Diencephalon (tissue), 1 donor: ENCODE results near the gene PROP1. TPM values are rescaled to one million over a fixed set of nuclear protein-coding genes. Genes with fewer than 3 reads are reported as not detected.

Experiments
- total RNA-seq: library from RNA; depleted of rRNA; stranded (reverse); fragments of >200 nt; gene quantifications from one replicate; pipeline ENCODE4 v1.2.3, GENCODE V29; 2014

Gene PROP1
- not detected for total RNA-seq

DNA sequence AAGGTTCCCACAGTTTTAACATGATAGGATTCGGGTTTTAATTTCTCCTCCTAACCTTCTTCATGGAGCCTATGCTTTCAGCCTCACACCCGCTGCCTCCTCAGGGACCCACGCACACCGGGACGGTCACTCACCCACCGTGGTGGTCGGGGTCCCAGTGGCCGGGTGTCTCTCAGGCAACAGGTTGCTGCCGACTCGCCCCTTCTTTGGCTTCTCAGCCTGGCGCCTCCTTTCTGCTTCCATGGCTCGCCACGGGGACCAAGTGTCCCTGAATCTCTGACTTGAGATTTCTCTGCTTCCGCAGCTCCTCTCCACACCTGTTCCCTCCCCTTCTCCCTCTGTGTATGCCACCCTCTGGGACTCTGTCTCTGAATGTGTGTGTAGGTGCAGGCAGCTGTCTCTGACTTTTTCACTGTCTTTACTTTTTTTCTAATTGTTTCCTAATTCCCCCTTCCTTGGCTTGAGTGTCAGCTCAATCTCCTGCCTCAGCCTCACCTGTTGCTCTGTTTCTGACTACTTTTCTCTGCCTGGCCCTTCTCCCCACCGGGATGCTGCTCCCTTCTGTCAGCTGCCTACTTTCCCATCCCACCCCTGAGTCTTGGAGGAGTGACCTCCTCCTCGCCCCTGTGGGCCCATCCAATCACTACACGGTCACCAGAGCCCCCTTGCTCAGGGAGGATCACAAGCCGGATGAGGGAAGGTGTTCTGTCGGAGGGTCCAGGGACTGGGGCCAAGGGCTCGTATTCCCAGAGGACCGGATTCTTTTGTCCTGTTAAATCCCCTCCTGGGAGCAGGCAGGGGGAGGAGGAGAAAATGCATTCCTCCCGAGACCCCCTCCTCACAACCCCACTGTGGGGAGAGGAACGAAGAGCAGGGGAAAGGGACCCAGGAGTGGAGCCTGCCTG, at the start of gene PROP1:
Gene PROP1, minus strand, starts transcription at position 552 of the 905 bp plus-strand sequence. Its CDS starts 309 bp downstream, at position 243.

Other genes with a start within 250 kb of the PROP1 start
- gene FAM153A, start 213.3 kb downstream of the PROP1 start, total RNA-seq = 4.6 TPM
- 12.5 TPM for gene N4BP3, start 117.3 kb upstream of the PROP1 start, total RNA-seq
- 21.7 TPM for gene RMND5B, start 134.8 kb upstream of the PROP1 start, total RNA-seq
- 80.0 TPM for gene NHP2, start 157.6 kb upstream of the PROP1 start, total RNA-seq
- not detected for gene GMCL2, start 191.1 kb upstream of the PROP1 start, total RNA-seq
- 65.3 TPM for gene HNRNPAB, start 208.3 kb upstream of the PROP1 start, total RNA-seq
- gene PHYKPL, start 236.6 kb upstream of the PROP1 start, total RNA-seq = 18.7 TPM